IPS DF 6.9 (cell line): Measurements from ENCODE around the gene FYN.
"Not testable (repeated sequence)": the region's sequence is repeated elsewhere in the genome, so short reads cannot be mapped to it uniquely, and the experiment has no call there.

Experiments
- DNase-seq: peaks from one replicate; pipeline ENCODE4 v3.0.0-alpha.2; 2013; ENCODE audit warnings: low read depth, low spot score
- H3K27ac ChIP-seq: one replicate; pipeline ENCODE4 v1.5.1; 2013; ENCODE audit warnings: low read length, control low read depth
- H3K27me3 ChIP-seq: 2 replicates; pipeline ENCODE4 v1.6.1; 2013; ENCODE audit warnings: mild to moderate bottlenecking, low read length; ENCODE audit not compliant: control insufficient read depth, insufficient read depth
- H3K36me3 ChIP-seq: 2 replicates; pipeline ENCODE4 v1.6.1; 2013; ENCODE audit warnings: low read length; ENCODE audit not compliant: control insufficient read depth, insufficient read depth
- H3K4me1 ChIP-seq: 2 replicates; pipeline ENCODE4 v1.6.1; 2013; ENCODE audit warnings: low read length; ENCODE audit not compliant: control insufficient read depth, insufficient read depth
- H3K4me3 ChIP-seq: 2 replicates; pipeline ENCODE4 v1.5.1; 2013; ENCODE audit warnings: mild to moderate bottlenecking, low read length
- H3K9me3 ChIP-seq: 2 replicates; pipeline ENCODE4 v1.6.1; 2013; ENCODE audit warnings: low read length, inconsistent platforms; ENCODE audit not compliant: control insufficient read depth, insufficient read depth
- WGBS: extraction: QIAGEN DNeasy Blood & Tissue Kit; methylation state at CpG from one replicate; pipeline ENCODE4 v1.1.7; 2013; ENCODE audit warnings: mixed read lengths, missing lambda C conversion rate; ENCODE audit not compliant: insufficient read length, insufficient coverage; 5-methylcytosine and 5-hydroxymethylcytosine counted together

The FYN gene

GRCh38 chr6:111789598-111789997 lies 83.7 kb downstream of the FYN start:
- no CpG with 5 or more reads among the region's 4 CpGs for WGBS
- Histone ChIP-seq H3K4me3 (no peak overlapping the region), H3K27me3 (no peaks in the 10 kb centered on the region), H3K27ac (no peak overlapping the region), H3K9me3 (no peaks in the 10 kb centered on the region), H3K4me1 (peaks cover 5% of the 10 kb centered on the region), H3K36me3 (no peaks in the 10 kb centered on the region; the same call in 1 of the 2 replicates)
- no peak for DNase-seq

- Histone ChIP-seq H3K36me3 (no peaks in the 10 kb centered on the region), H3K4me1 (peaks cover 2% of the 10 kb centered on the region; the same call in 1 of the 2 replicates), H3K4me3 (no peak overlapping the region), H3K27me3 (no peaks in the 10 kb centered on the region), H3K9me3 (no peaks in the 10 kb centered on the region), H3K27ac (no peak overlapping the region)
- no peak for DNase-seq
- WGBS: no CpG with 5 or more reads among the region's 1 CpG
Observed at GRCh38 chr6:111788379-111789276, 84.6 kb downstream of the FYN start.

DNA sequence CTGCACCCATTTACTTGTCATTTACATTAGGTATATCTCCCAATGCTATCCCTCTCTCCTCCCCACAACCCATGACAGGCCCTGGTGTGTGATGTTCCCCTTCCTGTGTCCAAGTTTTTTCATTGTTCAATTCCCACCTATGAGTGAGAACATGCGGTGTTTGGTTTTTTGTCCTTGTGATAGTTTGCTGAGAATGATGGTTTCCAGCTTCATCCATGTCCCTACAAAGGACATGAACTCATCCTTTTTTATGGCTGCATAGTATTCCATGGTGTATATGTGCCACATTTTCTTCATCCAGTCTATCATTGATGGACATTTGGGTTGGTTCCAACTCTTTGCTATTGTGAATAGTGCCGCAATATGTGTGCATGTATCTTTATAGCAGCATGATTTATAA lies 87.1 kb downstream of the FYN start:
- not testable (repeated sequence) for H3K4me3 ChIP-seq, H3K9me3 ChIP-seq, H3K27me3 ChIP-seq, H3K36me3 ChIP-seq, H3K4me1 ChIP-seq, DNase-seq, H3K27ac ChIP-seq
- no CpG with 5 or more reads among the region's 2 CpGs for WGBS

- Histone ChIP-seq H3K36me3 (no peaks in the 10 kb centered on the region), H3K4me1 (peaks cover 2% of the 10 kb centered on the region; the same call in 1 of the 2 replicates), H3K27me3 (no peaks in the 10 kb centered on the region), H3K27ac (no peak overlapping the region), H3K9me3 (no peaks in the 10 kb centered on the region), H3K4me3 (no peak overlapping the region)
- no CpG with 5 or more reads among the region's 2 CpGs for WGBS
- no peak for DNase-seq
Observed at GRCh38 chr6:111784433-111784832, 88.8 kb downstream of the FYN start.

DNA sequence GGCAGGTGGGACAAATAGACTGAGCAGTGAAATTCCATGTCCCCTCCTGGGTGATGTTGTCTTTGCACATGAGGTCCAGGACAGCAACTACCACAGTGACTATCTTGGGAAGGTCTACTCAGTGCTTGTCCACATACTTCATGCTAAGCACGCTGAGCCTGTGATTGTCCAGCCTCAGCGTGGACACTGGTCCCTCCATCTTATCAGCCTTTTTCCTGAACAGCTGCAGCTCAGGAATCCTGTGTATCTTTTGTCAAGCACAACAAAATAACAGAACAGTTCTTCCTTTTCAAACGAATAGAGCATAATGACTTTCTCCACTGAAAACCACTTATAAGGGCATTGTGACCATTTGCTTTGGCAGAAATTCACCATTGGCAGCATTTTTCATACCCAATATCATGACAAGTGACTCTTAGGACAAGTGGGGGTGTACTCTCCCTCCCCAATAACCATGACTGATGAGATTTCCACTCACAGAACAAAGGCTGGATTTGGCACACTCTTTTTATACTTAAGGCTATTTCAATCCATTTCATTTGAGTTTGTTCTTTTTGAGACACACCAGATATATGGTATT lies 90.3 kb downstream of the FYN start:
- H3K27ac ChIP-seq: no peak overlapping the region
- no peaks in the 10 kb centered on the region for H3K36me3 ChIP-seq
- WGBS: no CpG with 5 or more reads among the region's 3 CpGs
- H3K27me3 ChIP-seq: no peaks in the 10 kb centered on the region
- DNase-seq: no peak
- no peaks in the 10 kb centered on the region for H3K9me3 ChIP-seq
- H3K4me3 ChIP-seq: no peak overlapping the region
- H3K4me1 ChIP-seq: no peaks in the 10 kb centered on the region

- no peak for DNase-seq
- Histone ChIP-seq H3K4me1 (no peaks in the 10 kb centered on the region), H3K27ac (no peak overlapping the region), H3K27me3 (no peaks in the 10 kb centered on the region), H3K36me3 (no peaks in the 10 kb centered on the region), H3K4me3 (no peak overlapping the region), H3K9me3 (no peaks in the 10 kb centered on the region)
- WGBS: no CpG with 5 or more reads among the region's 5 CpGs
Observed at GRCh38 chr6:111782192-111782809, 91.0 kb downstream of the FYN start.

GRCh38 chr6:111781041-111781708 lies 92.1 kb downstream of the FYN start:
- Histone ChIP-seq H3K27ac (no peak overlapping the region), H3K27me3 (no peaks in the 10 kb centered on the region), H3K36me3 (no peaks in the 10 kb centered on the region), H3K4me3 (no peak overlapping the region), H3K4me1 (no peaks in the 10 kb centered on the region), H3K9me3 (no peaks in the 10 kb centered on the region)
- no peak for DNase-seq
- WGBS: no CpG with 5 or more reads among the region's 11 CpGs

- Histone ChIP-seq H3K27ac (no peak overlapping the region), H3K4me3 (no peak overlapping the region), H3K4me1 (no peaks in the 10 kb centered on the region), H3K27me3 (no peaks in the 10 kb centered on the region), H3K9me3 (no peaks in the 10 kb centered on the region), H3K36me3 (no peaks in the 10 kb centered on the region)
- no peak for DNase-seq
- WGBS: no CpG with 5 or more reads among the region's 5 CpGs
Observed at GRCh38 chr6:111780393-111780792, 92.9 kb downstream of the FYN start.

GRCh38 chr6:111779660-111780059 lies 93.6 kb downstream of the FYN start:
- Histone ChIP-seq H3K27me3 (no peaks in the 10 kb centered on the region), H3K4me1 (no peaks in the 10 kb centered on the region), H3K27ac (no peak overlapping the region), H3K9me3 (no peaks in the 10 kb centered on the region), H3K4me3 (no peak overlapping the region), H3K36me3 (no peaks in the 10 kb centered on the region)
- no peak for DNase-seq
- no CpG with 5 or more reads among the region's 2 CpGs for WGBS

DNA sequence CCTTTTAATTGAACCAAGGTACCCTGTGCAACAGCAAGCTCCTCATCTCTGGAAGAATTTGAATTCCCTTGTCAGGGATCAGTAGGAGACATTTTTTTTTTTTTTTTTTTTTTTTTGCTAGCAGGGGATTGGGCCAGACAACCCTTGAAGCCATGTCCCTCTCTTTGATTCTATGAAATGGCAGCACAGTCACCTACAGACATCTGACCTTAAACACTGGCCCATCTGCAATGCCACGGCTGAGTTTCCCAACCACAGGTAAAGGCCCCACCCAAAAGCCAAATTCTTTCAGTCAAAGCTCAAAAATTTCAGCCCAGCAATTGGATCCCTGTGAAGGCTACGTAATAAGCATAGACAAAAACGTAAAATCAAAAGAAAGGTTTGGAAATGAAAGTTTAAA lies 94.2 kb downstream of the FYN start:
- no peak for DNase-seq
- Histone ChIP-seq H3K4me1 (no peaks in the 10 kb centered on the region), H3K27me3 (no peaks in the 10 kb centered on the region), H3K9me3 (no peaks in the 10 kb centered on the region), H3K27ac (no peak overlapping the region), H3K36me3 (no peaks in the 10 kb centered on the region), H3K4me3 (no peak overlapping the region)
- WGBS: no CpG with 5 or more reads among the region's 3 CpGs
